ENCODE data around the gene RNU4-1.

RNU4-1 gene

DNA sequence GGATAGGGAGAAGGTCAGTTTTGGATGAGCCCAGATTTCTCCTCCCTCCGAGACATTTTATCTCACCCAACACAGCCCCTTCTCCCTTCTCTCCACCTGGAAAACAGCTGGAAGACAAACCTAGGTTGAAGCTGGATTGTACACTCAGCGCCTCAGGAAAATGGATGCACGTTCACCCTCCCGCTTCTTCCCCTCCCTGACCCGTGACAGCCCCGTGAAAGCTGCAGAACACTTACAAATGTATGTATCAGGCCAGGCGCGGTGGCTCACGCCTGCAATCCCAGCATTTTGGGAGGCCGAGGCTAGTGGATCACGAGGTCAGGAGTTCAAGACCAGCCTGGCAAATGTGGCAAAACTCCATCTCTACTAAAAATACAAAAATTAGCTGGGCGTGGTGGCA lies 5.5 kb downstream of the RNU4-1 start:
- no peak for FAIRE-seq

DNA sequence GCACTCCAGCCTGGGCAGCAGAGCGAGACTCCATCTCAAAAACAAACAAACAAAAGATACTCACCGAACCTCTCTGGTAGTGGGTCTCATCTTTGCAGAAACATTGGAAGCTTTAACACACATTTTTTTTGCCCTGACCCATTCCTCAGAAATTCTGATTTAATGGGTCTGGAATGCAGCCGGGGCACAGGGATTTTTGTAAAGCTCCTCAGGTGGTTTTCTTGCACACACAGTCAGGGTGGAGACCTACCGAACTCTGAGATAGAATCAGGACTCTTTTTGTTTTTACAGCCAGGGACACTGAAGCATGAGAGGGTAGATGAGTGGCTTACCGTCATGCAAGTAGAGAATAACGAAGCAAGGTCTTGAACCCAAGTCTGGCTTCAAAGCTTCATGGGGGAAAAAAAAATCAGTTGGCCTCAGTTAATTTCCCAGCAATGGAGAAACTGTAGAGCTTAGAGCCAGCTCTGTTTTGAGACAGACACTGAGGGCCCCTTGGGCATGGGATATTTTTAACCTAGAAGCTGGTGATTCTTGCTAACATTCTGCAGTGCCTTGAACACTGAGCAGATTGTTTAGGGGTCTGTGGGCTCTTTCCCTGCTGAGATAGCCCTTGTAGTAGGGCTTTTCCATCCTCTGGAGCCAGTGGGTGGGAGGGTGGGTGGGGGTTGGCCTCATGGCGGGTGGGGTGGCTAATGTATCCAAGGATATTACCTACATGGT lies 6.1 kb downstream of the RNU4-1 start:
- no peak for FAIRE-seq

DNA sequence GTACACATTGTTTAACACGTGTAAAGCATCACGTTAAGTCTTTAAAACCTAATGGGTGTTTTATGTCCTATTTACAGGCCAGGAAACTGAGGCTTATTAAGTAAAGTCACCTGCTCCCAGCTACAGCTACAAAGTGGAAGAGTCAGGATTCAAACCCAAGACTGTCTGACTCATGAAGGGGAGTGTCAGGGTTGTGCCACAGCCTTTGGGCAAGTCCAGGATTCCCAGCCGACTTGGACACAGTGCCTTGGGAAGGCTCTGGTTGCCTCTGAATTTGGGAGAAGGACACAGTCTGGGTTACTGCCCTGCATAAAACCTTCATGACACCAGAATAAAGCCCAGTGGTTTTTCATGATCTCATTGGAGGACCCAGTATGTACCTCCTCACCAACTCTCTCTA lies 8.7 kb downstream of the RNU4-1 start:
- no peak for FAIRE-seq

DNA sequence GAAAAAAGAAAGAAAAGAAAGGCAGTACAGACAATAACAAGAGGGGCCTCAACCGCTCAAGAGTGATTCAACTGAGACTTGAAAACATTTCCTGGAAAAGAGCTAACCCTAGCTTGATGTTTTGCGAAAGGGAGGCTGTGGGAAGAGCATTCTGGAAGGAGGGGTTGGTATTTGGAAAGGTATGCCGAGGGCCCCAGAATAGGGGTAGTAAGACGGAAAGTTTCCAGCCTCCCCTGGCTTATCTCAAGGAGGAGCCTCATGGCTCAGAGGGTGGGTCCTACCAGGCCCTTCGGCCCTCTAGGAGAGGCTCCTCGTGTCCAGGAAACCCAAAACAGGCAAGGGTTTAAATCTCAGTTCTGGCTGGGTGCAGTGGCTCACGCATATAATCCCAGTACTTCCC lies 9.7 kb downstream of the RNU4-1 start:
- no peak for FAIRE-seq

DNA sequence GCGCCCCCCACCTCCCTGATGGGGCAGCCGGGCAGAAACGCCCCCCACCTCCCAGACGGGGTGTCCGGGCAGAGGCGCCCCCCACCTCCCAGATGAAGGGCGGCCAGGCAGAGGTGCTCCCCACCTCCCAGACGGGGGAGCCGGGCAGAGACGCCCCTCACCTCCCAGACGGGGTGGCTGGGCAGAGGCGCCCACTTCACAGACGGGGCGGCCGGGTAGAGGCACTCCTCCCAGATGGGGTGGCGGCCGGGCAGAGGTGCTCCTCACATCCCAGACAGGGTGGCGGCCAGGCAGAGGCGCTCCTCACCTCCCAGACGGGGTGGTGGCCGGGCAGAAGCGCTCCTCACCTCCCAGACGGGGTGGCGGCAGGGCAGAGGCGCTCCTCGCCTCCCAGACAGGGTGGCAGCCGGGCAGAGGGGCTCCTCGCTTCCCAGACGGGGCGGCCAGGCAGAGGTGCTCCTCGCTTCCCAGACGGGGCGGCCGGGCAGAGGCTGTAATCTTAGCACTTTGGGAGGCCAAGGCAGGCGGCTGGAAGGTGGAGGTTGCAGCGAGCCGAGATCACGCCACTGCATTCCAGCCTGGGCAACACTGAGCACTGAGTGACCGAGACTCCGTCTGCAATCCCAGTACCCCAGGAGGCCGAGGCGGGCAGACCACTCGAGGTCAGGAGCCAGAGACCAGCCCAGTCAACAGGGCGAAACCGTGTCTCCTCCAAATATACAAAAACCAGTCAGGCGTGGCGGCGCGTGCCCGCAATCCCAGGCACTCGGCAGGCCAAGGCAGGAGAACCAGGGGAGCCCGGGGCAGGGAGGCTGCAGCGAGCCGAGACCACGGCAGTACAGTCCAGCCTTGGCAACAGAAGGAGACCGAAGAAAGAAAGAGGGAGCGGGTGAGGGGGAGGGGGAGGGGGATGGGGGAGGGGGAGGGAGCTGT lies 14.6 kb downstream of the RNU4-1 start:
- FAIRE-seq: no peak

DNA sequence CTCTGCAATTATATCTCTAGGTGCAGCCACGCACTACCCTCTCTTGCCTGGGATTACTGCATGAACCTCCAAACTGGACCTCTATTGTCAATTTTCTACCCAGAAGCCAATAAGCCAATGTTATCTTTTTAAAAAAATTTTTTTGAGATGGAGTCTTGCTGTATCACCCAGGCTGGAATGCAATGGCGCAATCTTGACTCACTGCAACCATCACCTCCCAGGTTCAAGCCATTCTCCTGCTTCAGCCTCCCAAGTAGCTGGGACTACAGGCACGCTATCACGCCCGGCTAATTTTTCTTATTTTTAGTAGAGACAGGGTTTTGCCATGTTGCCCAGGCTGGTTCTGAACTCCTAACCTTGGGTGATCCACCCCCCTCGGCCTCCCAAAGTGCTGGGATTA lies 16.3 kb downstream of the RNU4-1 start:
- no peak for FAIRE-seq

DNA sequence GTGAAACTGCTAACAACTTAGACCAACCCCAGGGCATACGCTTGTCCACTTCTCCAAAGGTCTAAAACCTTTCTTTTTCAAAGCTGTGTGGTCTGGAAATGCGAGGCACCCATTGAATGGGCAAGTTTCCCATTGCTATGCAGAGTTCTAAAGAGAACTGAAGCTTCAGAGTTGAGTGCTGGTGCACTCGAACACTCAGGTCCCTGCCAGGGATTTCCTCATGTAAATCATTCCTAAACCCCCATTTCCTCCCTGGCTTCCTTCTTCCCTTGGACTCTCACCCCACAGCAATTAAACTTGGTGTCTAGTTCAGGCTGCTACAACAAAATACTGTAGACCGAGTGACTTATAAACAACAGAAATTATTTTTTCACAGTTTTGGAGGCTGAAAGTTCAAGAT lies 25.3 kb downstream of the RNU4-1 start:
- FAIRE-seq: no peak

DNA sequence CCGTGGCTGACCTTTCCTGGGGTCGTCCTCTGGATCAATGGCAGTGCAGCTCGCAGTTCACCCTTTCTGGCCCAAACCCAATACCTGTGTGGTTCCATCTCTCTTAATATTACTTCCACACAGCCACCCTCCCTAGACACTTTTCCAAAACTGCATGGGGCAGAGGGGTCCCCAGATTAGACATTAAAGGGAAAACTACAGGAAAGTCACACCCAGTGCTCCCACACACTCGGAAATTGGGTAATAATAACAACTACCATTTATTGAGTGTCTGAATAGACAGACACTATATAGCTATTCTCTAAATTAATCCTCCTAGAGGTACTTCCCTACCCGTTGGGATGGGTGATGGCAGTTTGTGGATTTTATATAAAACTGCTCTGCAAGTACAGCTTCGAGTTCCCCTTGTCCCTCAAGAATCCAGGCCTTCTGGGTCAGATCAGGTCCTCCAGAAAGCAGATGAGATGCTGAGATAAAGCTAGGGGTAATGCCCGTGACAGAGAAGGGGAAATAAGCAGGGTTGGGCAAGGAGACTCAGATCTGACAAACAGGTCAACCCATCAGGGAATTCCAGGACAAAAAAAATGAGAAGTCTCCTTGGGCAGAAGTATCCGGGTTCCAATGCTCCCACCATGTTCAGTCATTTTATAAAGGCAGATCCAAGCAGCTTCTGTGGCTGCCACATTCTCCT lies 26.7 kb downstream of the RNU4-1 start:
- no peak for FAIRE-seq

DNA sequence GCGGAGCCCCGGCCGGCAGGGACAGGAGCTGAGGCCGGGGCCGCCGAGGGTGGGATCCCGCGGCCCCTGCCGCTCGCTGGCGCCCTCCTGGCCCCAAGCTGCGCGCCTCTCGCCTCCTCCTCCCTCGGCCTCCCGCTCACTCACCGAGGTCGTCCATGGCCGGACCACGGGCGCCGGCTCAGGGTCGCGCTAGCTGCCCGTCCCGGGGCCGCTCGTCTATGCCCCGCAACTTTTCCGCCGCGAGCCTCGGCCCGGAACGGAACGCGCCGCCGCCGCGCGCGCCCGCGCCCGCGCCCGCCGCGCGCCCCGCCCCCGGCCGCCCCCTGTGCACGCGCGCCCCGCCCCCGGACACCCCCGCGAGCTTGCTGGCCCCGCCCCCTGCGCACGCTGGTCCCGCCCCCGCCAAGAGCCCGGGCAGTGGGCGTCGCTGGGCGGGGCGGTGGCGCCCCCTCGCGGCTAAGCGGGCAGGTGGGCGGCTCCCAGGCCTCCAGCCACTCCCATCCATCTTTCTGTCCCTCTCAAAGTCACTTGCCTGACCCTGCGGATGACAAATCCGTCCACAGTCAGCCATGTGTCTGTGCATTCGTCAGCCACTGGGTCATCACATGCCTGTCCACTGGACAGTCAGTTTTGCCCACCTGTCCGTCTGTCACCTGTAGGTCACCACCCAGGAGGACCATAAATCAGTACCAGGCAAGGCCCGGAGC lies 27.4 kb downstream of the RNU4-1 start, which contains the start of gene PXN:
PXN (minus strand) TSS at position 258 of the 707 bp plus-strand sequence; CDS start at position 157, 101 bp downstream.
- FAIRE-seq: no peak

DNA sequence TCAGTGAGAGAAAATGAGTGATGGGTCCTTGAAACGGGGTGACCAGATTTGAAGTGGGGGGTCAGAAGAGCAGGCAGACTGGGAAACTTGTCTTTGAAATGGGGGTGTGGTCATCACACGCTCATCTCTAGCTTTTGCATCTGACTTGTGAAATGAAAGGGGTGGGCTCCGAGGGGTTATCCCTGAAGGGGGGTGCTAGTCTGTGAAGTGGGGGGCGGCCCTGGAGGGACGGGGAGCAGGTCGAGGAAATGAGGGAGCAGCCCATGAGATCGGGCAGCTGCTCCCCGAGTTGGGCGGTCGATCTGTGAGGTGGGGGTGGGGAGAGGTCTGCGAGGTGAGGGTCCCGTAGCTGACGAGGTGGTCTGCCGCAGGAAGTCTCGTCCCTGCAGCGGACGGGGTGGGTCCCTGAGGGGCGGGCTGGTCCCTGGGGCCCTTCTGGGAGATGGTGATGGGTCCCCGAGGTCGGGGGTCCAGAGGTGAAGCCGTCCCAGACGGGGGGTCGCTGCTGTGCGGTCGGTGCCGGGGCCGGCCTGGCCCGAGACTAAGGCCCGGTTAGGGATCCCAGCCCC lies 28.0 kb downstream of the RNU4-1 start:
- FAIRE-seq: no peak

DNA sequence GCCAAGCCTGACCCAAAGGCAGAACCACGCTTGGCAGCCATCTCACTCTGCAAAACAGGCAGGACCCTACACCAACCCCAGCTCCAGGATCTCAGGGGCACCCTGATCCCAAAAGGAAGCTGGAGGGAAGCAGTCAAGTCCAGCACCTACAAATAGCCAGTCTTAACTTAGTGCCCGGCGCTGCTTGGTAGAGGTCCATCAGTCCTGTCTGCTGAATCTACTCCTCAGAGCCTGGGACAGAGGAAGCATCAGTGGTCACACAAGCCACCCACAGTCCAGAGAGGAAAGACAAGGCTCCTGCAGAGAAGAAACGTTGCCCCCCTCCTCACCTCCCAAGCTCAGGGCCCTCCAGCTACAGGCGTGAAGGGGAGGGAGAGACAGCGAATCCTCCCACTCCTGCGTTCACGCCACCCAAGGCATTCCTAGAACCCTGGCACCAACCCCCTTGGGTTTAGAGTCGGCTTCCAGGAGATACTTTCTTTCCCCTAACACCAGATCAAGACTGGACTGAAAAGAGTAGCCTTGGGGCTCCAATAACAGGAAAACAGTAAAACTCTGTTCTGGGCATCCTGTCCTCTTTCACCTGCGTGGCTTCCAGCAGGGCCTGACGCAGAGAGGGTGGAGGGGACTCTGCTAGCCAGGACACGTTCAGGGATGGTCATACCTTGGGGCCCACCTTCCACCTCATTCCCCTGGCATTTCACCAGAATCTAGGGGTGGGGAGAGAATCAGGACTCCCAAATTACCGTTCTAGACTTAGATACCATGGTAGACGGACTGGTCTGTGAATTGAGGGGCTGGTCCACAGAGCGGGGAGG lies 28.7 kb downstream of the RNU4-1 start:
- no peak for FAIRE-seq

DNA sequence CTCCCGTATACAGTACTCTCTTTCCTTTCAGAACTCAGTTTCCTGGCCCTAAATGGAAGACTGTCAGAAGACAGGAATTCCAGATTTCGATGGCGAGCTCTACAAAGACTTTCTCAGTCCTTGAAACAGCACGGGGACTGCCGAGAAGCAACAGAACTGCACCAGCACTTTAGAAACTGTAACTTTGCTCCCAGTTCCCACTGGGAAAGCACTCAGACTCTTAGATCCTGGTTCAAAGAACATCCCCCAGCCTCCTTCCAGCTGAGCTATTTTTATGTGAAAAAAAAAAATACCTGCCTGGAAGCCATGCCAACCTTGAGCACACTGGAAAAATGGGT lies 29.3 kb downstream of the RNU4-1 start:
- no peak for FAIRE-seq

DNA sequence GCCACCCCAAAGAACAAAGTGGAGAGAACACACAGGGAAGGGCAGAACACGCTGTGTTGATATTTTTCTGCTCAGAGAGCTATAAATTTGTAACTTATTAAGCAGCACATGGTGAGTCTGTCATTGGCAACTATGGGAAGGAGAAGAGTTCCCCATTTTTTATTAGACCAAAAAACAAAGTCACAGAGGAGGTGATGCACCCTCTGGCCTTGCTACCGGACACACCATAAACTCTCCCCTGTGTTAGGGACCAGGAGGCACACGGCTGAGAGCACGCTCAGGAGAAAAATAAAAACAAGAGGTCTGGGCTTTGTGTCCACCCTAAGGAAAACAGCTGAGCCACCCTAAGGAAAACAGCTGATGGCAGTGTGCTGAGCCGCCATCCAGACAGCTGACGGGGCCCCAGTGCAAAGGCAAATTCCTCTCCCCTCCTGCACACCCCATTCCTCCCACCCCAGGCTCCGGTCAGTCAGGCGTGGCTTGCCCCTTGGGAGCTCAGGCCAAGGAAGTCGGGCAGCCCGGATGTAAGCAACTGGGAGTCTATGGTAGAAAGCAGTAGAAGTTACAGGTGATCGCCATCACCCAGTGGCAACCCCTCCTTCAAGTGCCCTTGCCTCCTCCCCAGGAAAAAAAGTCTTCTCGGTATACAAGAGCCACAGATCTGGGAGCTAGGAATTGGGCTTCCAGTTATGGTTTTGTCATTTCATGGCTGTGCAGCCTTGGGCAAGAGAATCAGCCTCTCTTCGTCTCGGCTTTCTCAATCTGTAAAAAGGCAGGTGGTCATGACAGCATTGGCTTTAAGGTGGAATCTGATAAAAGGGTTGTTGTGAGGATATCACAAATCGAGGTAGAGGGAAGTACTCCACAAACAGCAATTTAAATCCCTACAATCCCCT lies 29.9 kb downstream of the RNU4-1 start:
- no peak for FAIRE-seq

DNA sequence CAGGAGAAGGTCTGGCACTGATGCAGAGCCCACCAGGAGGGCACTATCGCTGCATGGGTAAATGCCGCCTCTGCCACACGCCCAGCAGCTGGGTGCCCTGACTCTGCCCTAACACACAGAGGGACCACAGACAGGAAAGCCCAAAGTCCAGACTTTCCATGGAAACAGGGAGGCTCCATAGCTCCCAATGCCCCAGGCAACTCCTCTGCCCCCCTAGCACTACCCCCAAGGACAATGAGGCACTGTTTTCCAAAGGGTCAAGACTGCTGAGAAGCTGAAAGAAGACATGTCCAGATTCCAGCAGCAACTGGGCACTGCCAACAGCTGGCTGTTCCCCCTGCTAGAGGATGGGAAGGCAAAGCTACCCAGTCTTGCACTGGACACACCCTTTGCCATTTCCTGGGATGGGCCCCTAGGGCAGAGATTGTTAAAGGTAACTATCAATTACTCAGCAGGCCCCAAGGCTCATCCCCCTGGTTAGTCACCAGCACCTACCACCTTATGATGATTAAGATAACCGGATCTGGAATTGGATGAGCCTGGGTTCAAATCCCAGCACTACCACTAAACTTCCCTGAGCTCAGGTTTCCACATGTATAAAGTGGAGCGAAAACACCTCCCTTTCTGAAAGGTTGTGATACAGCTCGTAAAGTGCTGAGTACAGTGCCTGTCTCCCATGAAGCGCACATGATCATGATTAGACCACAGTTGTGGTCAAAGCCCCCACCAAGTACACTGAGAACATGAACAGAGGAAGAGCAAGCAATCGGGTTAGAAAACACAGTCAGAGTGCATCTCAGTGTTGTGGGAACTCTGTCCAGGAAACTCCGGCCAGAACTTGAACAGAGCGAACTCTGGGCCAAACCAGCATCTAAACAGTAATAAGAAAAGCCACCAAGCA lies 30.8 kb downstream of the RNU4-1 start:
- FAIRE-seq: no peak

DNA sequence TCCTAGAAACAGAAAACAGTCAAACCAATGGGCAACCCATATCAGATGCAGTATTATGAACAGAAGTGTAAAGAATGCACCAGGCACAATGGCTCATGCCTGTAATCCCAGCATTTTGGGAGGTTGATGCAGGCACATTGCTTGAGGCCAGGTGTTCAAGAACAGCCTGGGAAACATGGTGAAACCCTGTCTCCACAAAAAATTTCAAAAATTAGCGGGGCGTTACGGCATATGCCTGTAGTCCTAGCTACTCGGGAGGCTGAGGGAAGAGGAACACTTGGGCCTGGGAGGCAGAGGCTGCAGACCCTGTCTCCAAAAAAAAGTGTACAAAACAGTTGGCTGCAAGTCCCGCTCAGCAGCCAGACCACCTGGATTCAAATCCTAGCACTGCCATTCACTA lies 32.4 kb downstream of the RNU4-1 start:
- no peak for FAIRE-seq

DNA sequence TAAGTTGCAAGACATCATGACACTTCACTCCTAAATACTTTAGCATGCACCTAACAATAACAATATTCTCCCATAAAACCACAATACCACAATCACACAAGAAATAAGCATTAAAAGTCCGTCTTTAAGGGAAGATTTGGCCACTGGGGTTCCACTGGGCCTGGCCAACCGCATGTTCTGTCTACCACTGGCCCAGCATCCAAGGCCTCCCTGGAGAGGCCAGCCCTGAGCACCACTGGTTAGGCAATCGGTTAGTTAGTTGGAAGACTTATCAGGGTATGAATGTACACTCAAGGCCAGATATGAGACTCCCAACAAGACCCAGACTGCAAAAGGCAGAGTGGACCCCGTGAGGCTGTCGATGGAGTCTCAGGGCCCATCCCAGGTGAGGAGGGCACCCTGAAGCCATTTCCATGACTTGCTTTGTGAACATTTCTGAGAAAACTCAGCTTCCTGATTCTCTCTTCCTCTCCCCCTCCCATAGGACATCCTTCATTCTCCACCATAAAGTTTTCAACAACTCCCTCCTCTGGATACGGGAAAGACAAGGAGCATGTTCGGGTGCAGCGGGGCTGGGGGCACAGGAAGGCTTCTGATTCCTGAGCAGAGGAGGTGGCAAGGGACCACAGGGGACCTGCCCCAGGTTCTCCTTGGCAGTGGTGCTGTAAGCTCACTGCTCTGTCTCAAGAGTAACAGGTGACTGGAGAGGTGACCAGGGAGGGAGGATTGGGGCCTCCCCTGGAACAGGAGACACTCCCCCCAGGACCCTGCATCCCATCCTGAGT lies 33.4 kb downstream of the RNU4-1 start:
- no peak for FAIRE-seq

DNA sequence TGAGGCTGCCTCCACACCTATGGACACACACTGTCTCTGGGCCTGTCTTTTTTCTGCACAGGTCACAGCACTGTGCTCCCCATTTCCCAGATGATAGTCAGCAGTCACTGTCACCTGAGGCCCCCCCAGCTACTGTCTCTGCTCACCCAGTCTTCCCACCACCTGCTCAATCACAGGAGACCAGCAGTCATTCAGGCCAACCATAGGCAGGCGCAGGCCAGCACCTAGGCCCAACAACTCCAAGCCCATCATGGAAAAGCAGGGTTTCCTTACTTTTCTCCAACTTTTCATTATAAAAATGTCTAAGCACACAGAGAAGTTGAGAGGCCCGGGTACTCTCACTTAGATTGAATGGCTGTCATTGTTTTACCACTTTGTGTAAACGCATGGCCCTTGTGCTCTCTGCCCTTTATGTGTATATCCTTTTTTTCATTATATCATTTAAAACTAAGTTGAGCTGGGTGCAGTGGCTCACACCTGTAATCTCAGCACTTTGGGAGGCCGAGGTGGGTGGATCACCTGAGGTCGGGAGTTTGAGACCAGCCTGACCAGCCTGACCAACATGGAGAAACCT lies 34.6 kb downstream of the RNU4-1 start:
- no peak for FAIRE-seq
